ENCODE results near the gene FAS. TPM values are rescaled to one million over a fixed set of nuclear protein-coding genes. Genes with fewer than 3 reads are reported as not detected.

The FAS gene
- total RNA-seq, 2 donors from 2014 or later = 24.0 to 32.6 TPM

GRCh38 chr10:89051593-89051992 is 61.0 kb downstream of the FAS start:
- H3K4me3 ChIP-seq = no peak overlapping the region
- DNase-seq (ENCODE audit: low spot score) = no peak
- H3K27me3 ChIP-seq (replicated peaks; ENCODE audit: insufficient read depth) = no peaks in the 10 kb centered on the region
- no peak for TF ChIP-seq CTCF (IDR thresholded peaks at IDR 0.05)
- ATAC-seq (ENCODE audit: insufficient number of reproducible peaks, low FRiP score, low read depth) = no peak
- H3K9me3 ChIP-seq = no peaks in the 10 kb centered on the region
- no peak overlapping the region for H3K27ac ChIP-seq
- H3K4me1 ChIP-seq (ENCODE audit: control insufficient read depth in 1 of 2, low read depth in 2 of 2) = no peaks in the 10 kb centered on the region
- no peaks in the 10 kb centered on the region for H3K36me3 ChIP-seq

- H3K4me1 ChIP-seq (ENCODE audit: control insufficient read depth in 1 of 2, low read depth in 2 of 2) = no peaks in the 10 kb centered on the region
- no peak for TF ChIP-seq CTCF (IDR thresholded peaks at IDR 0.05)
- H3K36me3 ChIP-seq = no peaks in the 10 kb centered on the region
- DNase-seq (ENCODE audit: low spot score) (no peak), ATAC-seq (ENCODE audit: insufficient number of reproducible peaks, low FRiP score, low read depth) (no peak)
- no peaks in the 10 kb centered on the region for H3K27me3 ChIP-seq (replicated peaks; ENCODE audit: insufficient read depth)
- H3K9me3 ChIP-seq = no peaks in the 10 kb centered on the region
- H3K27ac ChIP-seq = no peak overlapping the region
- no peak overlapping the region for H3K4me3 ChIP-seq
These were observed 63.0 kb downstream of the FAS start for GRCh38 chr10:89053555-89053954.

GRCh38 chr10:89055159-89055558 is 64.6 kb downstream of the FAS start:
- H3K4me1 ChIP-seq (ENCODE audit: control insufficient read depth in 1 of 2, low read depth in 2 of 2) = no peaks in the 10 kb centered on the region
- H3K9me3 ChIP-seq = no peaks in the 10 kb centered on the region
- DNase-seq (ENCODE audit: low spot score) = no peak
- no peak for ATAC-seq (ENCODE audit: insufficient number of reproducible peaks, low FRiP score, low read depth)
- H3K4me3 ChIP-seq = no peak overlapping the region
- no peaks in the 10 kb centered on the region for H3K27me3 ChIP-seq (replicated peaks; ENCODE audit: insufficient read depth)
- no peaks in the 10 kb centered on the region for H3K36me3 ChIP-seq
- no peak for TF ChIP-seq CTCF (IDR thresholded peaks at IDR 0.05)
- H3K27ac ChIP-seq = no peak overlapping the region

- H3K9me3 ChIP-seq = no peaks in the 10 kb centered on the region
- no peak for DNase-seq (ENCODE audit: low spot score)
- no peak for ATAC-seq (ENCODE audit: insufficient number of reproducible peaks, low FRiP score, low read depth)
- H3K27me3 ChIP-seq (replicated peaks; ENCODE audit: insufficient read depth) = no peaks in the 10 kb centered on the region
- H3K27ac ChIP-seq = no peak overlapping the region
- no peak overlapping the region for H3K4me3 ChIP-seq
- peaks cover 3 to 10% of the 10 kb centered on the region in 2 donors for H3K4me1 ChIP-seq (ENCODE audit: control insufficient read depth in 1 of 2, low read depth in 2 of 2)
- no peak for TF ChIP-seq CTCF (IDR thresholded peaks at IDR 0.05)
- H3K36me3 ChIP-seq = no peaks in the 10 kb centered on the region
These were observed 72.3 kb downstream of the FAS start for GRCh38 chr10:89062861-89063260.

- TF ChIP-seq CTCF (IDR thresholded peaks at IDR 0.05) = no peak
- ATAC-seq (ENCODE audit: insufficient number of reproducible peaks, low FRiP score, low read depth) = no peak
- Histone ChIP-seq H3K27me3 (replicated peaks; ENCODE audit: insufficient read depth) (peaks cover 1% of the 10 kb centered on the region), H3K4me1 (ENCODE audit: control insufficient read depth in 1 of 2, low read depth in 2 of 2) (peaks cover 3 to 10% of the 10 kb centered on the region in 2 donors), H3K27ac (no peak overlapping the region), H3K9me3 (no peaks in the 10 kb centered on the region), H3K36me3 (no peaks in the 10 kb centered on the region), H3K4me3 (no peak overlapping the region)
- no peak for DNase-seq (ENCODE audit: low spot score)
These were observed 72.9 kb downstream of the FAS start for GRCh38 chr10:89063465-89063864.

Measured in thoracic aorta (tissue), 2 donors.